Stimulated activated CD8-positive, alpha-beta memory T cell treated with anti-CD3 and anti-CD28 coated beads, Interleukin-12 subunit alpha, Interleukin-12 subunit beta, amount 100 ng/mL, for 24 hours (primary cell): Measurements from ENCODE around the gene HES6.
A peak's percentile ranks its signal among the peaks of the same experiment; 100 is the strongest.

Experiments used
- DNase-seq: peaks from one replicate; pipeline ENCODE4 v3.0.0-alpha.2; 2020; ENCODE audit errors: extremely low read depth

Gene HES6

DNA sequence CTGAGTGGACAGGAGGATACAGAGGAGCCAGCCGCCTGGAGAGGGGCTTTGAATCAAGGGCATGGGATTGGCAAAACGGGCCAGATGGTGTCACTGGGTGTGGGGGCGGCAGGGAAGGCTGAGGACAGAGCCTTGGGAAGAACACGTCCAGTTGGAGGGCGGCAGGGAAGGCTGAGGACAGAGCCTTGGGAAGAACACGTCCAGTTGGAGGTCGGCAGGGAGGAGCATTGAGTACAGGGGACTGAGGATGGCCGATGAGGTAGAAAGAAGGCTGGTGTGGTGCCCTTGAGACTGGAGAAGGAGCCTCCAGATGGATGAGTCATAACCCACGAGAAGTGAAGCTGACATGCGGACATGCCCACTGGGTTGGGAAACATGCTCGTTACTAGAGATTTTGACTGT lies 4.5 kb downstream of the HES6 start:
- no peak for DNase-seq

DNA sequence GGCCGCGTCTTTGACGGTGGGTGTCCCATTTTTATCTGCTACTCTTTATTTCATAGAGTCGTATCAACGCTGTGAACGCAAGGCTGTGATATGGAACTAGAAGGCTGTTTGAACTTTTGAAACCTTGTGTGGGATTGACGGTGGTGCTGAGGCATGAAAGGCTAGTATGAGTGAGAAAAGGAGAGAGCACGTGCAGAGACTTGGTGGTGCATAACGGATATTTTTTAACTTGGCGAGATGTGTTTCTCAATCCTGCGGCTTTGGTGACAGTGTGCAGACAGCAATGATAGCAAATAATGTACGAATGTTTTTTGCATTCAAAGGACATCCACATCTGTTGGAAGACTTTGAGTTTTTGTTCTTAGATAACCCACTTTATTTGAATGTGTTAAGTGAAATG lies 6.2 kb downstream of the HES6 start:
- no peak for DNase-seq

DNA sequence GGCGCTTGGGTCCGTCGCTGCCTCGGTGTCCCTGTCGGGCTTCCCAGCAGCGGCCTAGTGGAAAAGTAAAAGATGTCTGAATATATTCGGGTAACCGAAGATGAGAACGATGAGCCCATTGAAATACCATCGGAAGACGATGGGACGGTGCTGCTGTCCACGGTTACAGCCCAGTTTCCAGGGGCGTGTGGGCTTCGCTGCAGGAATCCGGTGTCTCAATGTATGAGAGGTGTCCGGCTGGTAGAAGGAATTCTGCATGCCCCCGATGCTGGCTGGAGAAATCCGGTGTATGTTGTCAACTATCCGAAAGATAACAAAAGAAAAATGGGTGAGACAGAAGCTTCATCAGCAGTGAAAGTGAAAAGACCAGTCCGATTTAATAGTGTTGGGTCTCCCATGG lies 8.0 kb downstream of the HES6 start:
- no peak for DNase-seq

DNA sequence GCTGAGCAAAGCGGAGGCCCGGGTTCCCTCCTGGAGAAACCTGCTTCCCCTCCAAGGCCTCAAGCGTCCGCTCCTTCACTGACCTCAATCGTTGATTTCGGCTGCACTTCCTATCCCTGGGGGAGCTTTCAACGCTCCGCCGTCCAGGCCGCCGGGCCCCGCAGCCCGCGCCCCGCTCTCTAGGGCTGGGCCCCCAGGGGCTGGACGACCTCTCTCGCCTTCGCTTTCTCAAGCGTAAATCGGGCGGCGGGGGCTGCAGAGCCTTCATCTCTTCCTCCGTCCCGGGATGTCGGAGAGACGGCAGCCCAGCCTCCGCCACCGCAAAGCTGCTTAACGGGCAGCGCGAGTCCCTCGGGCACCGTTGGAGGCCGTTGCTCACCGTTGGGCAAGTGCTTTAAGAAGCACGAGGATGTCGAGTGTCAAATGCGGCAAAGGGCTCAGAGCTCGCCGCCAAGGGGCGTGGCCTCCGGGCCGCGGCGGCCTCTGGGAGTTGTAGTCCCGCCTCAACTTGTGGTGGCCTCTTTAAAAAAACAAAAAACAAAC lies 8.5 kb downstream of the HES6 start:
- DNase-seq, result peak; percentile 60

GRCh38 chr2:238230699-238231098 lies 9.1 kb downstream of the HES6 start:
- no peak for DNase-seq

DNA sequence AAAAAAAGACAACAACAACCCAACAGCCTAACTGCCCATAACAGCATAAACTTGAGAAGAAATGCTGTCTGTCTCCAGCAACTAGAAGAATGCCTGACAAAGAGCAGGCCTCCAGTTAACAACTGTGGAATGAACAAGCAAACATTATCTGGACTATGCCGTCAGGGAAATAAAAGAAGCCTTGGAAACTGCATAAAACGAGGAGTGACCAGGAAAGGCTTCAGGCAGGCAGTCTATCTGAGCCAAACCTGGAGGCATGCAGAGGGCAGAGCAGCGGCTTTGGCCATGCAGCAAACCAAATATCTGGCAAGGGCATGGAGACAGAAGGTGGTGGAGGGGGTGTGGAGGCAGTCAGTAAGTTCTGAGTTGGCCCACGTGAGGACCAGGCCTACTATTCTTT lies 11.1 kb downstream of the HES6 start:
- DNase-seq, result no peak

- no peak for DNase-seq
These were observed 12.2 kb downstream of the HES6 start for GRCh38 chr2:238227587-238228032.

GRCh38 chr2:238226698-238227586 lies 12.9 kb downstream of the HES6 start:
- DNase-seq, result no peak

DNA sequence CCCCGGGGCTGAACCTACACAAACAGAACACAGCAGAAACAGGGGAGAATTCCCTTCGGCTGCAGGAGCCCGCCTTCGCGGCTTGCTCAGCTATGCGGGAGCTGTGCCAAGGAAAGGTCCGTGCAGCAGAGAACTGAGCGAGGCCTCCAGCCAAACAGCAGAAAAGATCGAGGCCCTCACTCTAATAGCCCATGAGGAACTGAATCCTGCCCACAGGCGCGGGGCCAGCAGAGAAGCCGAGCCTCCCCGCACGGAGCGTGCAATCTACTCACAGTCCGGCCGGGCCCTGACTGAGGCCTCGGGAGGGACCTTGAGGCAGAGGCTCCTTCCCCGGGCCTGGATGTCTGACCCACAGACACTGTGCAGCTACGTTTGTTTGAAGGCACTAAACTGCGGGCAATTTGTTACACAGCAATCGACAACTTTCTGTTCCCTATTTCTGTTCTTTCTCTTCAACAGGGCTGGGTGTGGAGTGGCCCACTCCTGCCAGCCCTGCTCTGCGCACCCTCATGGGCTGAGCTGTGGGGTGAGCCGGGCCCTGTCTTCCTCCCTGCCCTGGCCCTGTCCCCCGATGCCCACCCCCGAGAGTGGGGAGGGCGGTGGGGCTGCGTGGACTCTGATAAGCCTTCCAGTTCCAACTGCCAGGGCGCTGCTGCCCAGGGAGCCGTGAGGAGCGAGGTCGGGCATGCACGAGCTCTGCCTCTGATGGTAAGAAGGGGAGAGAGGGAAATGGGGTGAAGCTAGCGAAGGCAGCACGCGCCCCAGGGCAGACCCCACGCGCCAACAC lies 13.7 kb downstream of the HES6 start:
- no peak for DNase-seq

GRCh38 chr2:238225121-238225520 lies 14.7 kb downstream of the HES6 start:
- no peak for DNase-seq

DNA sequence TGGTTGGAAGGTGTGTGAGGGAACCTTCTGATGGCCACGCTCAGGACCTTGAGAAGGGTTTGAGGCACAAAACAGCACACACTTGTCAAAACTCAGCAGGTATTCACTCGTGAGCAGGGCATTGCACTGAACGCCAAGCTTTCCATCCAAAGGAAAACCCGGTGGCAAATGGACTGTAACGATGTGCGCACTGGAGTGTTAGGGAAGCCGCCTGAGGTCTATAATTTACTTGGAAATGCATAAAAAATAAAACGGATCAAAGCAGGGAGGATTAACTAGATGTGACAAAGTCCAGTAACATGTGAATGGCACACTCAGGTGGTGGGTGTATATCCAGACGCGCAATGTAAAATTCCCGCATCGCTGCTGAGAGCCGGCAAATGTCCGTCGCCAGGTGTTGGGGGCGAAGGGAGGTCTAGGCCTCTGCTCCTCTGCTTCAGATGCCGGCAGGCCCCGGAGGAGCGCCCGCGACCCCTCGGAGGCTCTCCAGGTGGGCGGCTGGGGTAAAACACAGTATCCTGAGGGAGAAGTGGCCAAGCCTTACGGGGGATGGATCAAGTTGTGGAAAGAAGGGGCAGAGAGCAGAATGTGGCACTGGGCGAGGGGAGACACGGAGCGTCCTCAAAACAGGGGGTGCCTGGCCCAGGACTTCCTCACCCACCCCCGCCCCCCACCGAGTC lies 15.3 kb downstream of the HES6 start:
- DNase-seq, result no peak

DNA sequence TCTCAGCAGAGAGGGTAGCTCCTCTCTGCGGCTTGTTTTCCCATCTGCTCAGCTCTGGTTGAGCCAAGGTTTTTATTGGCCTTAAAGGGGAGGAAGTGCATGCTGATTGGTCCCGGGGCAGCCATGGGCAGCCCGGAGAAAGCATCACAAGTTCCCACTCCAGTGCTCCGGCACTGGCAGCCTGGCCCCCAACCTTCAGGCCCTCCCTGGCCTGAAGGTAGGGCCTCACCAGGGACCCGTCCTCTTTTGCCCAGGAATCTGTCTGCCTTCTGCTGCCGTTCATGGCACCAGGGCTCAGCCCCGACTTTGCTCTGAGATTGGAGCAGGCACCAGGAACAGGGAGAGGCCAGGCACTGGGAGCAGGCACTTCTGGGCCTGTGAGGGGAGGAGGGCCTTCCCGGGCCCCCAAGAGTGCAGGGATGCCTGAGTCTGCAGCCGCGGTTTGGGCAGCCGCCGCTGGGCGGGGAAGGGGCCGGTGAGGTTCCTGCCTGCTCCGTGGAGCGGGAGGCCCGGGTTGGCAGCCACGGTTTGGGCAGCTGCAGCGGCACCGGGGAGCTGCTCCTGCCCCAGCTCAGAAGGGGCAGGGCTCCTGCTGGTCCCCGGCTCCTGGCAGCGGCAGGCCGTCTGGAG lies 18.8 kb downstream of the HES6 start:
- DNase-seq, result no peak

DNA sequence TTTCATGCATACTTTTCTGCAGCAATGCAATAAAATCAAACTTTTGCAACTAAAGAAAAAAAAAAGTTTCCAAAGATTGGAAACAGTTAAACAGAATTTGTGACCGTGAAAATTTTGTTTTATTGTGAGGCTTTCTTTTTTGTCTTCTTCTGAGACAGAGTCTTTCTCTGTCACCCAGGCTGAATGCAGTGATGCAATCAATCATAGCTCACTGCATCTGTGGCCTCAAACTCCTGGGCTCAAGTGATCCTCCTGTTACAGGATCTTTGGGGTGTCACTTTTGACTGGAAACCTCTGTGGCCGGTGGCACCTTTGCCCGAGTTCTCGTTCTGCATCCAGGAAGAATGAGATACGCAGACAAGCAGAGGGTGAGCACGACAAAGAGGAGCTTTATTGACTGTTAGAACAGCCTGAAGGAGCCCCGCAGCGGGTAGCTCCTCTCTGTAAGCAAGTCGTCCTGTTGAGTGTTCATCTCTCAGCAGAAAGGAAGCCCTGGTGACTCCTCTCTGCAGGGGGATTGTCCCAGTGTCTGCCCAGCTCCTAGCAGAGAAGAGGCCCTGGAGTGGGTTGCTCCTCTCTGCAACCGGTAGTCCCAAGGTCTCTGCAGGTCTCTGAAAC lies 19.5 kb downstream of the HES6 start:
- DNase-seq, result no peak

DNA sequence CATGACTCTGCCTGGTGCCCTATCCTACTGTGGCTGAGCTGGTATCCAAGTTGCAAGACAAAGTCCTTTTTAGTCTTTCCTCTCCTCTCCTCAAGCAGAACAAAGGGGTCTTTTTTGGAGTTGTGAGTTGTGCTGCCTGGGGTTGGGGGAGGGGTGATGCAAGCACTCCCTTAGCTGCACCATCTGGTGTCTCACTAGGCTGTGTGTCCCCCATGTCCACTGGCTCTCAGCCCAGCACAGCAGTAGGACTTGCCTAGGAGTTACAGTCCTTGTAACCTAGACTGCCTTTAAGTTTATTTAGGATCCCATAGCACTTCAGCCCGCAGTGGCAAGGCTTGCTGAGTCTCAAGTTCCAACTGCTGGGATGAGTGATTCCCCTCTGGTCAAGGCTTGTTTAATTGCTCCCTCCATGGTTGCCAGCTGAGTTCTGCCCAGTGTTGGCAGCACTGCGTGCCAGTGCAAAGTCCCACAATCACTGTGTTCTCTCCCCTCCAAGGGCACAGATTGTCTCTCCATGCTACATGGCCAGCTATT lies 23.1 kb downstream of the HES6 start:
- DNase-seq, result no peak

GRCh38 chr2:238207006-238207405 lies 32.8 kb downstream of the HES6 start:
- DNase-seq, result no peak

GRCh38 chr2:238203973-238204683 lies 35.7 kb downstream of the HES6 start:
- no peak for DNase-seq

DNA sequence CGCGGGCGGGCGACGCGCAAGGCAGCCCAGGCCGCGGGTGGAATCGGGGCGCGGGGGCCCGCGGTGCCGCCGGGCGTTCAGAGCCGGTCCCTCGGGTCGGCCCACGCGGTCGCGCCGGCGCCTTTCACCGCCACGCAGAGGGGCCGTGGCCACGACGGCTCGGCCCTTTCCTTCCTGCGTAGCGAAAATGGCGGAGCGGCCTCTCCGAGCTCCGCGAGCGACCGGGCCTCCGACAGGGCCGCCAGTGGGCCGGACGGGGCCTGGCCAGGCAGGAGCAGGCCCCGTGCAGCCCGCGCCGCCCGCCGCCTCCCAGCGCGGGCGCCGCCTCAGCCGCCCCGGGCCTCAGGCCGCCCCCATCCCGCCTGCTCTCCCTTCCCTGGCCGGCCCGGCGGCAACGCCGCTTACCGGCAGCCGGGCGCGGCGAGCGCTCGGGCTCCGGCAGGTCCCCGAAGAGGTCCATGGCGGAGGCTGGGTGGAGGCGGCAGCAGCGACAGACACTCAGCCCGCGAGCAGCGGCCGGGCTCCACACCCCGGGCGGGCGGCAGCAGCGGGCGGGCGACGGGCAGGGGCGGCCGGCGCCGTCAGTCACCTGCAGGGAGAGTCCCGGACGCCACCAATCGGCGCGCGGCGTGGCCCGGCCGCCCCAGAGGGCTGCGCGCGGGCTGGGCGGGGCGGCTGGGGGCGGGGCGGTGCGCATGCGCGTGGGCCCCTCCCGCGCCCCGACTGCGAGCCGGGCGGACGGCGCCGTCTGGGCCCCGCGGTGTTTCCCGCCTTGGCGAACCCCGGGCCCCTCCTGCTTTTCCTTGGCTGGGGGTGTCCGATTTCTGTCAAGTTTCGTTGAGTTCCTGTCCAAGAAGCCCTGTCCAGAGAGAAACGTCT lies 36.5 kb downstream of the HES6 start, which contains the start of gene ILKAP:
Gene ILKAP, minus strand, starts transcription at position 602 of the 879 bp plus-strand sequence. Its CDS starts 142 bp downstream, at position 460.
- DNase-seq, result peak; percentile 77

GRCh38 chr2:238202326-238203093 lies 37.3 kb downstream of the HES6 start:
- DNase-seq, result no peak
